GM18498 (cell line): ENCODE results near the gene PCBP3.

Experiments
- ATAC-seq: cut with Tn5 transposase; IDR thresholded peaks from one replicate; pipeline ENCODE4 v1.9.1; 2021; ENCODE audit warnings: mild to moderate bottlenecking, moderate library complexity; ENCODE audit not compliant: unreplicated experiment

PCBP3 gene

GRCh38 chr21:45855248-45855811, 211.8 kb downstream of the PCBP3 start:
- no peak for ATAC-seq

- no peak for ATAC-seq
Measured at GRCh38 chr21:45856442-45856841, 212.9 kb downstream of the PCBP3 start.

GRCh38 chr21:45856906-45857305, 213.4 kb downstream of the PCBP3 start:
- ATAC-seq: no peak

DNA sequence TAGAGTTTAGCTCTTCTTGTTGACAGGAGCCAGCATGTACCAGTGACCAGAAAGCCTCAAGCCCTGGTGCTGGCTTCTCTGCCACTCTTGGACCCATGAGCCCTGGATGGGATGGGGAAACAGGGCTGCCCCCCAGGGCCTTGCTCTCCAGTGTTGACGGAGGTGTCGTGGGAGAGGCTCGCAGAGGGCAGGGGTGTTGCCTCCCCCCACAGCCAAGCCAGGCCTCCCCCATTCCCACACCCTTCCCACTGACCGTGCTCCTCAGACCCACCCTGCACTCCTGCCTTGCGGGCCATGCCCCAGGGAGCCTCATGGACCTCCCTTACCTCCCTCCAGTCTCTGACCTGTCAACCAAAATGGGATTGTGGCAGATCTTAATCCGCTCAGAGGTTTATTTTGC, 214.2 kb downstream of the PCBP3 start:
- ATAC-seq: no peak

- no peak for ATAC-seq
Measured at GRCh38 chr21:45858180-45858579, 214.7 kb downstream of the PCBP3 start.

GRCh38 chr21:45859041-45859761, 215.7 kb downstream of the PCBP3 start:
- no peak for ATAC-seq

DNA sequence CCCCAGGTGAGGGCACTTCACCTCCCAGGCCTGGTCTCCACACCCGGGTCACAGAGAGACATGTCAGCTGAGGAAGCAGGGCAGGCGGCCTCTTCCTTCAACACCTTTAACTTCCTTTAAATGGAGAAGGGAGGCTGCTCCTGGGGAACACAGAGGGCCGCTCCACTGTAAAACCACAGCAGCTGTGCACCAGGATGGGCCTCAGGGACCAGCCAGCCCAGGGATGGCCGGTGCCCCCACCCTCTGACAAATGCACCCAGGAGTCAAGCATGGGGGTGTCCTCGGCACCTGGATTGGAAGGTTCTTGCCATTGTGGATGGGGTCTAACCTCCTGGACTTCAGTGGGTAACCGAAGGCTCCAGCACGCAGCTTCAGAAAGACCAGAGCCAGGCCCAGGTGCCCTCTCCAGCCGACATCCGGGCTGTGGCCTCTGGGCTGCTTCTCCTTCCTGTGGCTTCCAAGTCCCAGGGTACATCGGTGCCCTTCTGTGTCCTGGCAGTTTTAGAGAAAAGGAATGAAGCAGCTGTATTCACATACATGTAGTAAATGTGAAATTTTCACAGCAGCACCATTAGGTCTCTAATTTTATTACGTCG, 216.3 kb downstream of the PCBP3 start:
- ATAC-seq: no peak

DNA sequence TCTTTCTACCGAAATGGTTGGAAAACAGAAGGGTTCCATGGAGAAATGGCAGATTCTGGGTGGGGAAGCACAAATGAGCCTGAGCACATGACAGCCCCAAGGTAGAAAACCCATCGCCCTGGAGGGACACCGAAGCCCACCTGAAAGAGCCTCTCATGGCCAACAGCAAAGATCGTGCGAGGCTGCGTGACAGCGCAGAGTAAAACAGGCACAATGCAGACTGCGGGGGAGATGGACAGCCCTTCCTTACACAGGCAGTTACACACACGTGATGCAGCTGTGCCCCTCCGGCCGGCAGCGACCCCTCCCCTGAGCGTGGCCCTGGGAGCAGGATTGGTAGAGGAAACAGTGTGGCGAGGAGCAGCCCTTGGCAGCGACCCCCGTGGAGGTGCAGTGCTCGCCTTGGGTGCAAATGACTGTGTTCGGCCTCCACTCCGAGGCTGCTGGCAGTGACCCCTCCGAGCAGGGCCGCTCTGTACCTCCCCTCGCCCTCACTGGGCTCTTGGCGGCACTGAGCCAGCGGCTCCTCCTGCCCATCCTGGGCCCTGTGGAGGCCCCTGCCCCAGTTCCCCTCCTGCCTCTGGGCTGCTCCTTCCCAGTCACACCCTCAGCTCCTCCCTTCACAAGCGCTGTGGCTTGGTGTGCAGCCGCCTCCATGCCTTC, 217.1 kb downstream of the PCBP3 start:
- no peak for ATAC-seq

DNA sequence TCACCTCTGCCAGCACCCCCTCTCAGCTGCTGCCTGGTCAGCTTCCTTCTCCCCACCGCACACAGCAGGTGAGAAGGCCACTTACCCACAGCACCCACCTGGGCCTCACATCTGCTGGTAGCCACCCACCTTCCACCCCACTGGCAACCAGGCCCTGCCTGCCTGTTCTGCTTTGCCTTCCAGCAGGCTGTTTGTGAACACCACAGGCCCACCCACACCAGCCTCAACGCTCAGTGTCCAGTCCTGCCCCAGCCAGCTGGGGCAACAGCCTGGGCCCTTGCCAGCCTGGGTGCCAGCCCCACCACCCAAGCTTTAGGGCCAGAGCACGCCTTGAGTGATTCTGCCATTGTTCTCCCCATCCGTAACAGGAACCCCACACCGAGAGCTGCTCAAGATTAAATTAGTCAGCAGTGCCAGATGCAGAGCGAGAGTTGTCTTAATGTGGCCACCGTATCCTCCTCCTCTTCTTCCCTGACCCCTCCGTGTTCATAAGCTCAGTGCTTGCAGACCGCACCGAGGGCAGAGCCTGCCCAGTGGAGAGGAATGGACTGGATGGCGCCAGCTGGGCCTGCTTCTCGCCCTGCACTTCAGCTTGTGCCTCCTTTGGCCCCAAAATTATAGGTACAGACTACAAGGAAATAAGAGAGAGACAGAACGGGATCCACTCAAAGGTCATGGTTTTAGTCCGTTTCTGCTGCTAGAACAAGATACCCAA, 217.8 kb downstream of the PCBP3 start:
- ATAC-seq: no peak

GRCh38 chr21:45862543-45863207, 219.2 kb downstream of the PCBP3 start:
- no peak for ATAC-seq

DNA sequence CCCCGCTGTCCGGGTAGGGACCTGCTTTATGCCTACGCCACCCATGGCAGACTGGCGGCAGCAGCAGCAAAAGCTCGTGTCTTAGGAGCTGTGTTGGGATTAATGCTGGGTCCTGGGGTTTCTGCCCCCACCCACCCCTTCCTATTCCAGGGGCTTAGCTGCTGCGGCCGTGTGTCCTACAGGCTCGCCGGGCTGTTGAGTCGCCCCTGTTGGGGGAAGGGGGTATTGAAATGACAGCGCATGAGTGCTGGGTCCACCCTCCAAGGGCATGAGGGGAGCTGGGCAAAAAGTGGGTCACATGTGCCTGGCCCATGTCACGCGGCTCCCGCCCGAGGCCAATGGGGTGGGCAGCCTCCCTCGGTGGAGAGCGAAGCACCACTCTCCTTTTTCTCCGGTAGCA, 219.7 kb downstream of the PCBP3 start:
- no peak for ATAC-seq

GRCh38 chr21:45863751-45864150, 220.2 kb downstream of the PCBP3 start:
- no peak for ATAC-seq

GRCh38 chr21:45864436-45864835, 220.9 kb downstream of the PCBP3 start:
- no peak for ATAC-seq

DNA sequence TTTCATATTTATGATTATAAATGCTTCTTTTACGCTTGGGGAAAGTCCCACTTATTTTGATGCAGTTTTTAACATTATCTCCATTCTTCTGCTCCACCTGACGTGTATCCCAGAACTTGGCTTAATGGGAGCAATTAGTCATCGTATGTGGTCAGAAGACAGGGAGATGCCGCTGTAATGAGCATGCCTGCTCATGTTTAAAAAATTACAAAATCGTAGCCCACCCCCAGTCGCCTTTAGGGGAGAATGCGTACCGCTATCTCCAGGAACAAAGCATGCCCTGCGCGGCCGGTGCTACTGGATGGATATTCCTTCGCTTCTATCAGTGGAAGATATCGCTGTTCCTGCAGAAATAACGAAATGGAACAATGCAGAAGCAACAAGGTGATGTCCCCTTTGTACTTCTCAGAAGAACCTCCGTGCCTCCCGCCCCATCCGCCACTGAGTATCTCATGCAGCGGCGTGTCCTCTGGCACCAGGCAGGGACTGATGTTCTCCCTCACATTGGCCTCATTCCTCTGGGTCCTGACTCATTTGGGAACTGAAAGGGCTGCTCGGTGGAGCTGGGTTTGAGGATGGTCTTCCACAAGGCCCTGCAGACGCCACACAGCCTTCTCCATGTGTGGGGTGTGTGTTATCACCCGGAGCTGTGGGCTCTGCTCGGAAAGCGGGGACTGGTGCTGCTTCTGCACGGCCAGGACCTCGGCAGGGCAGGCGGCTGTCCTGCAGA, 221.7 kb downstream of the PCBP3 start:
- no peak for ATAC-seq

DNA sequence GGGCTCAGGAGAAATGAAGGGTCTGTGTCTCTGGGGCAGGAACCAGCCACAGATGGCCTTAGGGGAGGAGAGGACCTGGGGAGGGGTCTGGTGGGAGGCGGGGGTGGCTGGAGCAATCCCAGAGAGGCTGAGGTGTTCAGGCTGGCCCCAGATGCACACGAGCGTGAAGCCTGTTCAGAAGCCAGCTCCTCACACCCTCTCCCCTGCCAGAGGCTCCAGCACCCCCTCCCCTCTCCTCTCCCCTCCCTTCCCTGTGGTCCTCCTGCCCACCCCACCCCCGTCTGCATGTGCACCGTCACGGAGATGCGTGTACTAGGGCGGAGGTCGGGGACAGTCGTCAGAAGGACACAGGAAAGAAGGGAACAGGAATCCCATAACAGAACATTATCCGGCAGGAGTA, 223.0 kb downstream of the PCBP3 start:
- no peak for ATAC-seq

- no peak for ATAC-seq
Measured at GRCh38 chr21:45867041-45867666, 223.6 kb downstream of the PCBP3 start.

GRCh38 chr21:45867671-45868081, 224.2 kb downstream of the PCBP3 start:
- no peak for ATAC-seq

GRCh38 chr21:45868086-45868485, 224.6 kb downstream of the PCBP3 start:
- ATAC-seq: no peak

DNA sequence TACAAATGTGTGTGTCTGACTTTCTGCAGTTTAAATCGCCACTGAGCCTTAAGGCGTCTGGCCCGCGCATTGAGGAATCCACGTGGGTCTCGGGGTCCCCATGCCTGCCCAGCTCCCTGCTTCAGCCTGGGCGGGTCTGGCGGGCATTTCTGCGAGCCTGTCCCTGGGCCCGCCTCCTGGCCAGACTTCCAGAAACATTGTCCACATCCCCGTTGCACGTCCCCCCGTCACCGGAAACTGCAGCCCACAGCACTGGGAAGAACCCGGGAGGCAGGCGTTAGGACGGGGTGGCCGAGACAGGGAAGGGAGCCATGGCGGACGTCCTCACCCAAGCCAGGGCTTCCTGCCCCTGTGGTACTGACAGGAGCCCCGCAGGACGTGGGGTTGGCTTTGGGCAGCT, 225.0 kb downstream of the PCBP3 start:
- ATAC-seq: no peak
